HG03442 (cell line): Measurements from ENCODE around the gene LINGO3.
"Not testable (repeated sequence)": the region's sequence is repeated elsewhere in the genome, so short reads cannot be mapped to it uniquely, and the experiment has no call there.

Experiments used
- ATAC-seq: cut with Tn5 transposase; IDR thresholded peaks from one replicate; pipeline ENCODE4 v1.9.1; 2021; ENCODE audit warnings: mild to moderate bottlenecking, moderate library complexity; ENCODE audit not compliant: unreplicated experiment

LINGO3 gene

GRCh38 chr19:2308114-2308556 is at the start of gene LINGO3:
Gene LINGO3, minus strand, starts transcription at chr19:2308154. Its CDS starts 16,378 bp downstream, at chr19:2291776.
- ATAC-seq: no peak

DNA sequence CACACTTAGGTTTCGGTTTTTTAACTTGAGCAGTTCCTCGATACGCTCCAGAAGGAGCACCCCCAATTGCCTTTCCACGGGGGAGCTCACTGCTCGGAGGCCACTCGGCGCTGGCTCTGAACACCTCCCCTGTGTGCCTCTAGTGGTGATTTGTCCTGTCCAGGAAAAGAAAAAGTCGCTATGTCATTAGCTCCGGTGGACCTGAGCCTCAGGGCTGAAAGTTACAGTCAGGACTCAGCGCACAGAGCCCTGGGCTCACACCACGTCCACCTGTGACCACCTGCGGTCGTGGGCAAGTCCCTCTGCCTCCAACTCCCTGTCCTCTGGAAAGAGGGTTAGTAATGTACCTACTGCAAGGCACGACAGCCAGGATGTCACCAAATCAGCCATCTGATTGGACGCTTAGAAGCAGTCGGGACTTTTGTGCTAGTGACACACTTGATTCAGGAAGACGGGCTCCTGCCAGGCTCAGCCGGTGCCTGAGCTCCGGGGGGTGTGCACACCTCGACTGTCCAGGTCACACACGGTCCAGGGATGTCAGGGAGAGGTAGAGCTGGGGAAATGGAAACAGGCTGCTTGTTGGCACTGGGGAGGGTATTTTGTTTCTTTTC is 48.2 kb upstream of the LINGO3 start:
- ATAC-seq: no peak

- ATAC-seq: no peak
Measured at GRCh38 chr19:2355168-2356035, 47.4 kb upstream of the LINGO3 start.

DNA sequence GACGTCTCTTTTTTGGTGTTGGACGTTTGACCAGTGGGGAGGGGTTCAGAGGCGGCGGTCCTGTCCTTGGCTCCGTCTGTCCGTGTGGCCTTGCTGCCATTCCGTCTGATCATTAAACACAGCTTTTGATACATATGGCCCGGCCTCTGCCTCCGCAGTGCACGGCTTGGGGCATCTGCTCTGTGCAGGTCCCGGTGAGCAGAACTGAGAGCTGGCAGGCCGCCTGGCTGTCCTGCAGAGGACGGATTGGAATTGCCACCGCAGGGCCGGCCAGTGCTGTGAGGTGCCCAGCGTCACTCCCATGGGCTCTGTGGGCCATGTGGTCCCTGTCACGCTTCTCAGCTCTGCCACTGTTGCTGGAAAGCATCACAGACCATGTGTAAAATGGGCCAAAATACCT is 46.7 kb upstream of the LINGO3 start:
- ATAC-seq: no peak

DNA sequence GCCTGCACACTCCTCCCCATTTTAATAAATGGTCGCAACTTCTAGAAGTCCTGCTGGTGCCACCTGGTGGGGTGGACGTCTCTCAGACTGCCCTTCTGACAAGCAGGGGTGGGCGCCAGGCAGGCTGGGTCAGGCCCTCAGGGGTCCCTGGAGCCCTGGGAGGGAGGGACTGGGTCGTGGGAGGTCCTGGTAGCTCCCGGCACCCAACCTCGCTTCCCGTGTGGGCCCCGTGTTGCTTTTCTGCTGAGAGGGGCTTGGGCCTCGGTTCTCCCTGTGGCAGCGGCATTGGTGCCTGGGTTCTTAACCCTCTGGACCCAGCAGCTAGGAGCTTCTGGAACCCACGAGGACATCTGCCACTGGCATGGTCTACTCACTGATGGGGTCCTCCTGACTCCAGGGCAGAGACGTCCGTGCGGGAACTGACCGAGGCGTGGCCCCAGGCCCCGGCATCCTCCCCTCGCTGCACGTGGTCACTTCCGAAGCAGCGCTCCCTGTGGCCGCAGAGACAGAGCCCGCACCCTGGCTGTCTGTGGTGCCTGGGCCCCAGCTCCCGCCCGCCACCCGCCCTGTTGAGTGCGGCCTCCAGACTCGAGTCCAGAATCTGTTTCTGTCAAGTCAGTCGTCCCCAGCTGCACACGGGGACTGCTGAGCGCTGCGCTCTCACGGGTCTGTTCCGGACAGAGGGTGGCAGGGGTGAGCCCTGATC is 46.1 kb upstream of the LINGO3 start:
- no peak for ATAC-seq

- no peak for ATAC-seq
Measured at GRCh38 chr19:2353159-2353886, 45.4 kb upstream of the LINGO3 start.

DNA sequence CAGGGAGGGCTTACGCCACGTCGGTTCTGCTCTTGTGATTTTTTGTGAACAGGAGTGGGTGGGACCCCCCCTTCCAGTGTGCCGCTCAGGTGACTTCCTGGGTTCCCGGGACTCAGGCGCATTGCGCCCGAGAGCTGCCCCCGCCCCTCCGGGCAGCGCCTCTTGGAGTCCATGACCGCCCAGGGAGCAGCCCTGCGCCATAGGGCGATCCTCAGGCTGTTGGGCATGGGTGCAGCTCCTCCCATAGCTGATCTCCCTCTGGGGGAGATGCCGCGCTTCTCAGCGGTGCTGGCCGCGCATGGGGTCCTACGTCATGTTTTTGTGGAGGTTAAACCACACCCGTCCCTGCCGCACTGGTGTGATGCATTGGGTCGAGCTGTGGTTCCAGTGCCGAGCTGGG is 44.2 kb upstream of the LINGO3 start:
- no peak for ATAC-seq

DNA sequence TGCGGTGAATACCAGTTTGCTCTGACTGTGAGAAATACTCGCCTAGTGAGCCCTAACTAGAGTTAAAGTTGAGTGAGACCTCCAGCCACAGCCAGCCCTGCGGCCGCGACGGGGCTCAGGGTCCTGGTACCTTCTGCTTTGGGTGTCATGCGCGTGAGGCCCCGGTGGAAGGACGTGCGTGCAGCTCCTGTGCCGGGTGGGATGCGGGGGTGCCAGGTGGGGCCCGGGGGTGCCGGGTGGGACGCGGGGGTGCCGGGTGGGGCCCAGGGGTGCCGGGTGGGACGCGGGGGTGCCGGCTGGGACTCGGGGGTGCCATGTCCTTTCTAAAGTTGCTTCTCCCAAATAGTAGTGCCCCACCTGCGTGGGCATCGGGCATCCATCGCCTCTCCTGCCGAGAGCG is 43.6 kb upstream of the LINGO3 start:
- ATAC-seq: no peak

DNA sequence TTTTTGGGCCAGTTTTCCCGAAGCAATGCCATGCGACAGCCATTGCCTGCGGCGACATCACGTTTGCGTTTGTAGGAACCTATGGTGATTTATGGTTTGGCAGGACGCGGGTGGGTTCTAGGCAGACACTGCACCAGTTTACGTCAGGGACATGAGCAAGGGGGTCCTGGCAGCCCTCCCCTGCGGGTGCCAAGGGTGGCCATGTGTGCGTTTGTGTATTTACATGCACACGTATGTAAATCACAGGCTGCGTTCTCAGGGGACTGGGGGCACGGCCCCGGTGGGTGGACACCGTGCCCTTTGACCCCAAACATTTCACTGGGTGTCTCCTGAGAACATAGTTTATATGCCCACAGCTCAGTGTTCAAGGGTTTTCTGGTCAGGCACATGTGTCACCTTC is 42.7 kb upstream of the LINGO3 start:
- ATAC-seq: no peak

DNA sequence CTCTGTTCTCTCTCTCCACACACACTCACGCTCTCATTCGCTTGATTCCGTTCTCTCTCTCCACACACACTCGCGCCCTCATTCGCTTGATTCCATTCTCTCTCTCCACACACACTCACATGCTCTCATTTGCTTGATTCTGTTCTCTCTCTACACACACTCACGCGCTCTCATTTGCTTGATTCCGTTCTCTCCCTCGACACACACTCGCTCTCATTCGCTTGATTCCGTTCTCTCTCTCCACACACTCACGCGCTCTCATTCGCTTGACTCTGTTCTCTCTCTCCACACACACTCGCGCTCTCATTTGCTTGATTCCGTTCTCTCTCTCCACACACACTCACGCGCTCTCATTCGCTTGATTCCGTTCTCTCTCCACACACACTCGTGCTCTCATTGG is 41.9 kb upstream of the LINGO3 start:
- ATAC-seq: not testable (repeated sequence)

- no peak for ATAC-seq
Measured at GRCh38 chr19:2345794-2346663, 38.1 kb upstream of the LINGO3 start.

DNA sequence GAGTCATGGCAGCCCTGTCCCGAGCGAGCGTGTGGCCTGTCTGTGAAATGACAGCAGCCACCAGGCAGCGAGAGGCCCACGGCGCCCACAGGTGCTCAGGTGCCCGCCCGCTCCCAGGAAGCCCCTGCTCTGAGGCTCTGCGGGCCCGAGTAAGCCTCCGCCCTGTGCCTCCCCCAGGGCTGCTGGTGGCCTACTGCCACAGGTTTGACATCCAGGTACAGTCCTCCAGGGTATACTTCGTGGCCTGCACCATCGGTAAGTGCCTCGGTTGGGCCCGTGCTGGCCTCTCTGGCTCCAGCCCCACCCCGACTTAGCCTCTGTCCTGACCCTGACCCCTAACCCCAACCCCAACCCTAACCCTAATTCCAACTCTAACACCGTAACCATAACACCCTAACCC is 37.1 kb upstream of the LINGO3 start:
- no peak for ATAC-seq

GRCh38 chr19:2344381-2344870 is 36.5 kb upstream of the LINGO3 start:
- ATAC-seq: no peak

DNA sequence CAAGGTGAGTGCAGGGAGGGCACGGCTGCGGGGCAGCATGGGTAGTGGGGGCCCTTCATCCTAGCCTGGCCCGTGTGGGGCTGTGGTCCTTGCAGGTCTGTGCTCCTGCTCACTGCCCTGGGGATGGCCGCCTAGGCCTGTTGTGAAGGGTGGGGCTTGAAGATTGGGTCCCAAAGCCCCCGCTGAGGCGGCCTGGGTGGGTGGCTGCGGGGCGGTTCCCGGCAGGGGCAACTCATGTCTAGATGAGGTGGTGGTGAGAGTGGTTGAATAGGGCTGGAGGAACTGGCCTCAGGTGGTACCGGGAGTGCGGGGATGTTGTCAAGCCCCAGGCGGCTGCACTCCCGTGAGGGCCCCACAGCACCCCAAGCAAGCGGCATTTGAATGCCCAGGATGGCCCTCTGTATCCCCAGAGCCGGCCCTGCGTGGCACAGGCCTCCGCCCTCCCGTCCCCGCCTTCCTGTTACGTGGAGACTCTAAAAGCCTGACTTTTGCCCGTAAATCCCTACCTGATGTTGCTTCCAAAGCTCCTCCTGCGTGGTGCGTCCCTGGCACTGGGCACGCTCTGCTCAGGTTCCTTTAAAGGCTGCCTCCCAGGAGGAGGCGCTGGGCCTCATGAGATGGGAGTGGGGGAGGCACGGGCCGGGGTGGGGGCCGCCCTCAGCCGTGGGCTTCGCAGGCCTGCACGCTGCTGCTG is 35.5 kb upstream of the LINGO3 start:
- no peak for ATAC-seq

- no peak for ATAC-seq
Measured at GRCh38 chr19:2342656-2343288, 34.8 kb upstream of the LINGO3 start.

DNA sequence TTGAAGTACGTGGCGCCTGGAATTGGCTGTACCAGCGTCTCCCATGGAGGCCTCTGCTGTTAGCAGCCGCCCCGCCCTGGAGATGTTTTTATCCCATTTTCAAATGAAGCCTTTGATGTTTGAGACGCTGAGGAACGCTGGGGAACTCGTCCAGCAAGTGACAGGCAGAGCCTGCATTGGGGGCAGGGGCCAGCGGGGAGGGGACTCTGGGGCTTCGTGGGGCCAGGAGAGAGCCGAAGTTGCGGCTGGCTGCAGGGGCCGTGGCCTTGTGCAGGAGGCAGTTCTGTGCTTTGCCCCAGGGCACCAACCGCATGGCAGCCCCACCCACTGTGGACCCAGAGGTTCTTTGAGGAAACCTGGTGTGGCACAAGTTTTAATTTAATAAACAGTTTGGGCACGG is 34.0 kb upstream of the LINGO3 start:
- ATAC-seq: no peak

- no peak for ATAC-seq
Measured at GRCh38 chr19:2341244-2341751, 33.3 kb upstream of the LINGO3 start.

DNA sequence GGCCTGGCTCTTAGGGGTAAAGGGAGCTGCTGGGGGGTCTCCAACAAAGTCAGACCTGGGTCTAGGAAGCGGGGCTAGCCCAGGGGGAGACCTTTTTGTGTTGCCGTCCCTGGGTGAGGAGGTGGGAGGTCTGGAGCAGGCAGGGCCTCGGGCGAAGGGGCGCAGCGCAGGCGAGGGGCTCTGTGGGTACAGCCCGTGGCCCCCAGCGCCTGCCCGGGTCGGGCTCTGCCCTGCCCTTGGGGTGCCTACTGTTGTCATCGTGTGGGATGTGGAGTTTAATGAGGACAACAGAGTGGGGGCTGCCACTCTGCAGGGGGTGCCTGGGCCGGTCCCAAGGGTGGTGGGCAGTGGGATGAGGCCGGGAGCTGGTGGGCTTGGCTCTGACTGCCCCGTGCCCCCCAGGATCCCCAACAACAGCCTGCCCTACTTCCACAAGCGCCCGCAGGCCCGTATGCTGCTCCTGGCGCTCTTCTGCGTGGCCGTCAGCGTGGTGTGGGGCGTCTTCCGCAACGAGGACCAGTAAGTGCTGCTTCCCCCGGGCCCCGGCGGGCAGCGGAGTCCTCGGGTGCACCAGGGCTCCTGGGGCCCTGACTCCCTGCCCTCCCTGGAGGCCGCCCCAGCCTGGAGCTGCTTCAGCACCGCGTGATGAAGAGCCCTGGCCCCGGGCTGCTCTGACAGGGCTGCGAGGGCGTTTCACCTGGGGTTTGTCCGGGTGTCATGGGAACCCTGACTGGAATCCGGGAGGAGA is 32.7 kb upstream of the LINGO3 start:
- no peak for ATAC-seq
